ENCODE data around the gene STRADA. TPM values are rescaled to one million over a fixed set of nuclear protein-coding genes. Genes with fewer than 3 reads are reported as not detected.

Gene STRADA
- total RNA-seq, 1 experiment from 2014 or later = 56.3 TPM

DNA sequence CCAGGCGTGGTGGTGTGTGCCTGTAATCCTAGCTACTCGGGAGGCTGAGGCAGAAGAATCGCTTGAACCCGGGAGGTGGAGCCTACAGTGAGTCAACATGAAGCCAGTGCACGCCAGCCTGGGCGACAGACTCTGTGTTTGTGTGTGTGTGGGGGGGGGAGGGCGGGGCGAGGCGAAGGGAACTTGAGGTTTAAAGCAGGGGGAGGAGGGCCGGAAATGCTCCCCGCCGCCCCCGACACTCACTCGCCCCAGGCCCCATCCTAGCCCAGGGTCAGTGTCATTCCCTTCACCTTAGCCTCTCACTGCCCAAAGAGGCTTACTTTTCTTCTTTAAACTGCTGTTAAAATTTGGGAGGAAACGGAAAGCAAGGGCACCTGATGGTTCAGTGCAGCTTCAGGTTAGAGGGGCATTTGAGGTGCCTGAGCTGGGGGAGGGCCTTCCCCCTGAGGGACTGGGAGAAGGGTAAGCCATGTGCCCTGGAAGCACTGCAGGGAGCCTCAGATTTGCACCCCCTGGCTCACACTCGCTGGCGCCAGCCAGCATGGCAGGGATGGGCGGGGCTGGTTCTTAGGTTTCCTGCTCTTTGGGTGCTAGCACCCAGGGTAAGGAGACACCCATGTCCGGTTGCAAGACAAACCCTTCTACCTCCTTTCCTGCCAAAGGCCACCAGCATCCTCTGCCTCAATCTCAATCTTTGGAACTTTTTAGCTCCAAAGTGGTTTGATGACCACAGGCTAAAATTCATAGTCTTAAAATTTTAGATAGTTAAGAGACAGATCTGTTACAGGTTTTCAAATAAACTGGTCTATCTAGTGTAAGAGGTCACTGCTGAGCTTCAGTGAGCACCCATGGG, 39.5 kb downstream of the STRADA start:
- intact Hi-C loops (cut with micrococcal nuclease; ENCODE audit: unreplicated experiment) = loop anchor here (2.0 kb wide), 1 partner anchor 133 kb away; no protein-coding TSS in a partner anchor
- BruUV-seq (replicated peaks) = no TSS peak
- H3K27ac ChIP-seq (ENCODE audit: low read depth, low read length, poor library complexity, severe bottlenecking) = no peak overlapping the region

DNA sequence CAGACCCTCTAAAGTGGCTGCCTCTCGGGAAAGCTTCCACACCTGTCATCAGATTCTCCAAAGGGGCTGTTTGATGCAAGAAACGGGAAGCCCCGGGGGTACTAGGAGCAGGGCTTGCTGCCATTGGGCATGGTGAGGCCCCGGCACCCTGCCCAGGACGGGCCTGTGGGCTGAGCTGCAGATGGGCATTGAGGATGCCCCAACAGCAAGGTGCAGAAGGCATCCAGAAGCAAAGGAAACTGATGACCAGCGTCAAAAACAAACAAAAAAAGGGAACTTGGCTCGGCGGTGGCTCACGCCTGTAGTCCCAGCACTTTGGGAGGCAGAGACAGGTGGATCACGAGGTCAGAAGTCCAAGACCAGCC, 40.2 kb downstream of the STRADA start:
- Histone ChIP-seq H3K27ac (ENCODE audit: low read depth, low read length, poor library complexity, severe bottlenecking) (peak overlapping the region; percentile 82), H3K27me3 (replicated peaks; ENCODE audit: insufficient read depth, low read depth, low read length, poor library complexity) (no peaks in the 10 kb centered on the region), H3K36me3 (ENCODE audit: insufficient read depth, low read length, poor library complexity, severe bottlenecking) (peaks cover 10% of the 10 kb centered on the region), H3K4me3 (ENCODE audit: low read depth, low read length, poor library complexity, severe bottlenecking) (peak overlapping the region; percentile 76), H3K9me3 (ENCODE audit: low read depth, low read length, poor library complexity, severe bottlenecking) (no peaks in the 10 kb centered on the region), H3K4me1 (ENCODE audit: insufficient read depth, low read length, poor library complexity, severe bottlenecking) (peaks cover 37% of the 10 kb centered on the region)
- TSS peak; percentile 26 for BruUV-seq (replicated peaks)
- no peak for TF ChIP-seq EZH2 (IDR thresholded peaks at IDR 0.05; ENCODE audit: borderline replicate concordance, low read depth, low read length, poor library complexity, severe bottlenecking)
- no peak for TF ChIP-seq CTCF (conservative IDR thresholded peaks at IDR 0.05; ENCODE audit: low read depth, low read length)
- ChIA-PET CTCF (interaction anchor here (0.7 kb wide), 1 partner anchor 41 kb away, joined by 3 read pairs; no protein-coding TSS in a partner anchor), POLR2A (ENCODE audit: low non-redundant PET) (no interaction called here)
- intact Hi-C loops (cut with micrococcal nuclease; ENCODE audit: unreplicated experiment) = loop anchor here (2.0 kb wide), 1 partner anchor 133 kb away; no protein-coding TSS in a partner anchor
- no peak for DNase-seq (ENCODE audit: low spot score)

More for the DNA sequence above, 39.5 kb downstream of the STRADA start:
- CTCF ChIA-PET = no interaction called here
- no peak overlapping the region for H3K4me3 ChIP-seq (ENCODE audit: low read depth, low read length, poor library complexity, severe bottlenecking)
- DNase-seq (ENCODE audit: low spot score) = no peak
- H3K27me3 ChIP-seq (replicated peaks; ENCODE audit: insufficient read depth, low read depth, low read length, poor library complexity) = no peaks in the 10 kb centered on the region
- POLR2A ChIA-PET (ENCODE audit: low non-redundant PET) = interaction anchor here (0.6 kb wide), 3 partner anchors 12 to 180 kb away, joined by 3 read pairs; no protein-coding TSS in a partner anchor
- no peaks in the 10 kb centered on the region for H3K9me3 ChIP-seq (ENCODE audit: low read depth, low read length, poor library complexity, severe bottlenecking)
- peaks cover 37% of the 10 kb centered on the region for H3K4me1 ChIP-seq (ENCODE audit: insufficient read depth, low read length, poor library complexity, severe bottlenecking)
- H3K36me3 ChIP-seq (ENCODE audit: insufficient read depth, low read length, poor library complexity, severe bottlenecking) = peaks cover 8% of the 10 kb centered on the region
- TF ChIP-seq EZH2 (IDR thresholded peaks at IDR 0.05; ENCODE audit: borderline replicate concordance, low read depth, low read length, poor library complexity, severe bottlenecking) (no peak), CTCF (conservative IDR thresholded peaks at IDR 0.05; ENCODE audit: low read depth, low read length) (no peak)

DNA sequence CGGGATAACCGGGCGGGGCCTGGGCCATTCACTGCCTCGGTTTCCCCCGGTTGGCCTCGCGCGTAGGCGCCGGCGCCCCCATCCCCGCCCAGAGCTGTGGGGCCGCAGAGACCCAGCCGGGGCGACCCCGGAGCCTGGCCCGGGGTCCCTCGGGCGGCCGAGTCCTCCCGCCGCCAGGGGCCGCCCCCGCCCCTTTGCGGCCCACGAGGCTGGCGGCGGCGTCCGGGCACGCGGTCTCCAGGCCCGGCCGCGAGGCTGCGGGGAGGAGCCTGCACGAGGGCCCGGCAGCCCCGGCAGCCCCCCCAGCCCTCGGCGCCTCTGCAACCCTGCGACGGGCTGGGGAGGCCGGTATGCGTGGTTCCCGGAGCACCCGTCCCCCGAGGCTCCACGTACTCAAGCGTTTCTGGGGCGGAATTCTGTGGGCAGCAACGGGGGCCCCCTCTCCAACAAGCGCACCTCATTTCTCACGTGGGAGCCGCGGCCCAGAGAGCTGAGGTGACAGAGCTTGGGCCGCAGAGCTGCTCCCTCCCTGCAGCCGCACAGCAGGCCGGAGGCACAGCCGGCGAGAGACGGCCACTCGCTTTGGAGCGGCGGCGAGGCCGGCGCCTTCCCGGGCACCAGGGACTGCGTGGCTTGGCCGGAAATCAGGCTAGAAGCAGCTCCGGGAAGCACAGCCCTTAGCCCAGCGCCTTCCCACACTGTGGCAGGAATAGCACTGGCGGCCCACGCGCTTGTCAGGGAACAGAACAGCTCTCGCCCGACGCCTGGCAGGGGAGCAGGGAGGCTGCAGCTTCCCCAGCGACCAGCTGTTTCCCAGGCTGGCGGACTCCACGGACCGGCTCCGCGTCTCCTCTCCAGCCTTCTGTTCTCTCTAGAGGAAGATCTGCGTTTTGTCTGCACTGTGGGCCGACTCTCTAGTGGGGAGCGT, 40.8 kb downstream of the STRADA start:
- CTCF ChIA-PET = interaction anchor here (0.7 kb wide), 1 partner anchor 41 kb away, joined by 3 read pairs; no protein-coding TSS in a partner anchor
- H3K27ac ChIP-seq (ENCODE audit: low read depth, low read length, poor library complexity, severe bottlenecking) = peak overlapping the region; percentile 82
- TF ChIP-seq CTCF (conservative IDR thresholded peaks at IDR 0.05; ENCODE audit: low read depth, low read length) = no peak; the same call in 1 of the 2 replicates
- no peak for TF ChIP-seq EZH2 (IDR thresholded peaks at IDR 0.05; ENCODE audit: borderline replicate concordance, low read depth, low read length, poor library complexity, severe bottlenecking)
- H3K4me1 ChIP-seq (ENCODE audit: insufficient read depth, low read length, poor library complexity, severe bottlenecking) = peaks cover 33% of the 10 kb centered on the region
- peak overlapping the region; percentile 76 for H3K4me3 ChIP-seq (ENCODE audit: low read depth, low read length, poor library complexity, severe bottlenecking)
- H3K27me3 ChIP-seq (replicated peaks; ENCODE audit: insufficient read depth, low read depth, low read length, poor library complexity) = no peaks in the 10 kb centered on the region
- peak; percentile 75 for DNase-seq (ENCODE audit: low spot score)
- intact Hi-C loops (cut with micrococcal nuclease; ENCODE audit: unreplicated experiment) = loop anchor here (2.0 kb wide), 1 partner anchor 134 kb away; no protein-coding TSS in a partner anchor
- H3K9me3 ChIP-seq (ENCODE audit: low read depth, low read length, poor library complexity, severe bottlenecking) = no peaks in the 10 kb centered on the region
- POLR2A ChIA-PET (ENCODE audit: low non-redundant PET) = interaction anchor here (0.6 kb wide), 2 partner anchors 15 to 17 kb away, joined by 4 to 15 read pairs; no protein-coding TSS in a partner anchor
- H3K36me3 ChIP-seq (ENCODE audit: insufficient read depth, low read length, poor library complexity, severe bottlenecking) = peaks cover 11% of the 10 kb centered on the region
- BruUV-seq (replicated peaks) = no TSS peak
